GM12873 (cell line): ENCODE data around the gene EPYC.

Source experiments
- CTCF ChIP-seq: IDR thresholded peaks from 2 replicates; pipeline ENCODE4 v1.5.1; 2012; ENCODE audit warnings: low read depth, mild to moderate bottlenecking, moderate library complexity, low read length, control low read depth; ENCODE audit not compliant: insufficient read depth; ENCODE audit errors: missing control alignments

Gene EPYC

GRCh38 chr12:90990611-90991010 lies 14.2 kb downstream of the EPYC start:
- no peak for TF ChIP-seq CTCF

DNA sequence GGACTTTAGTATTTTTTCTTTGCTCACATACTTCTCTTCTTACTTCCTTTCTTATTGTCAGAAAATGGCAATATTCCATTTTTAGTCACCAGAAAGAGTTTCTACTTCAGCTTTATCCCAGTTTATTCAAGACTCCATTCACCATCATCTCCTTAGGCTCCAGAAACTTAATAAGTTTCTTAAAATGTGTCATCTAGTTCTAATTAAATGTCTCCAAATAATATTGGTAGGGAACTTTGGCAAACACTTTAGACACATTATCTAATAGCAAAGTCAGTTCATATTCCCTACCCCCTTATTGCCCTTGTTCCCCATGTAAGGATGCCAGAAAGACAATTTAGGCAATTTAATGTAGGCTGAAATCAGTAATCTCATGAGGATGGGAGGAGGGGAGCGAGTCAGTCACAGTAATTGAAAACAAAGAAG lies 15.1 kb downstream of the EPYC start:
- no peak for TF ChIP-seq CTCF

DNA sequence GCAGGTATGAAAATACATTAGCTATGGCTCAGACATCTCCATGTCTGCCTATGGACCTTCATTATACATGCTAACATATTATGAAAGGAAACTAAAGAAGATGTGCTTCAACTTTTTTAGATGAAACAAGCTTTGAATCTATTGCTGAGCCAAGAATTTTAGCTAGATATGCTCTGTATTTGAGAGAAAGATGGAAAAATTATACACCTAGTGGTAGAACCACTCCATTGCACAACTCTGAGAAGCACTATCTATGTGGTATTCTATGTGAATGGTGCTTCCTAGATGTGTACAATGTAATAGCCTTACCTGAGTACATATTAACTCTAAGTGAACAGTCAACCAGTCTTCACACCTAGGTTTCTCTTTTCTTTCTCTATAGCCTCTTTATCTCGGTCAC lies 17.3 kb downstream of the EPYC start:
- peak; percentile 45 for TF ChIP-seq CTCF

GRCh38 chr12:90987101-90987500 lies 17.7 kb downstream of the EPYC start:
- TF ChIP-seq CTCF, result no peak

- TF ChIP-seq CTCF, result no peak
Measured at GRCh38 chr12:90984114-90984513, 20.7 kb downstream of the EPYC start.

DNA sequence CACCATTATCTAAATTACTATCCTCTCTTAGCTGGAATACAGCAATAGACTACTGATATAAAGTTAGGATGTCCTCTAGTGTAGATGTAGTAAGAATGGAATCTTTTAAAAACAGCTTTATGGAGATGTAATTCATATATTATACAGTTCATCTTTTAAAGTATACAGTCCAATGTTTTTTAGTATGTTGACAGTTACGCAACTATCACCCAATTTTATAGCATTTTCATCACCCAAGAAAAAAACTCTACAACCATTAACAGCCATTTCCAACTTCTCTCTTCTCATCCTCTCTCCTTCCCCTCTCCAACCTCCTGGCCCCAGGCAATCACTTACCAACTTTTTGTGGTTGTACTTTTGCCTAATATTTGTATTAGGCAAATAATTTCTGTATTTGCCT lies 22.6 kb downstream of the EPYC start:
- no peak for TF ChIP-seq CTCF

GRCh38 chr12:90979951-90980350 lies 24.8 kb downstream of the EPYC start:
- TF ChIP-seq CTCF, result no peak
